Neural cell (in vitro differentiated cells): Measurements from ENCODE around the gene ADD2. TPM values are rescaled to one million over a fixed set of nuclear protein-coding genes. Genes with fewer than 3 reads are reported as not detected.

Experiments
- H2AFZ ChIP-seq: fragments of 200-600, 300-800 bp; sonication (generic), shearing (Covaris generic); 2 replicates; pipeline ENCODE4 v1.6.0; 2014; ENCODE audit warnings: low read depth, mild to moderate bottlenecking, antibody characterized with exemption, low read length, moderate library complexity
- H3F3A ChIP-seq: fragments of 200-600 bp; shearing (Covaris generic); 2 replicates; pipeline ENCODE4 v1.6.1; 2016; ENCODE audit warnings: mild to moderate bottlenecking, moderate library complexity, mixed read lengths, antibody characterized with exemption, low read length; ENCODE audit not compliant: insufficient read depth, poor library complexity, severe bottlenecking
- H3K27ac ChIP-seq: fragments of 200-600, 300-800 bp; sonication (generic), shearing (Covaris generic); 2 replicates; pipeline ENCODE4 v1.5.1; 2014; ENCODE audit warnings: mild to moderate bottlenecking, low read length, moderate library complexity
- H3K27me3 ChIP-seq: fragments of 300-800, 200-600 bp; sonication (generic), shearing (Covaris generic); 2 replicates; pipeline ENCODE4 v1.6.0; 2014; ENCODE audit warnings: mild to moderate bottlenecking, low read depth, low read length, moderate library complexity; ENCODE audit not compliant: insufficient read depth
- H3K36me3 ChIP-seq: fragments of 300-800, 200-600 bp; sonication (generic), shearing (Covaris generic); 2 replicates; pipeline ENCODE4 v1.5.1; 2014; ENCODE audit warnings: mild to moderate bottlenecking, antibody characterized with exemption, low read length, moderate library complexity; ENCODE audit not compliant: insufficient read depth
- H3K4me2 ChIP-seq: fragments of 300-800, 200-600 bp; sonication (generic), shearing (Covaris generic); 2 replicates; pipeline ENCODE4 v1.6.0; 2014; ENCODE audit warnings: mild to moderate bottlenecking, low read length
- H3K4me3 ChIP-seq: fragments of 300-800, 200-600 bp; sonication (generic), shearing (Covaris generic); 2 replicates; pipeline ENCODE4 v1.5.1; 2014; ENCODE audit warnings: mild to moderate bottlenecking, low read length, moderate library complexity
- H3K79me2 ChIP-seq: fragments of 200-600 bp; shearing (Covaris generic); replicated peaks from 2 replicates; pipeline ENCODE4 v1.6.0; 2014; ENCODE audit warnings: mild to moderate bottlenecking, low read length, moderate library complexity; ENCODE audit not compliant: insufficient read depth
- H3K9ac ChIP-seq: fragments of 300-800, 200-600 bp; sonication (generic), shearing (Covaris generic); 2 replicates; pipeline ENCODE4 v1.6.1; 2016; ENCODE audit warnings: mild to moderate bottlenecking, low read length, mixed read lengths
- H3K9me2 ChIP-seq: fragments of 200-600 bp; shearing (Covaris generic); 2 replicates; pipeline ENCODE4 v1.6.1; 2016; ENCODE audit warnings: mild to moderate bottlenecking, low read length, mixed read lengths; ENCODE audit not compliant: insufficient read depth
- H3K9me3 ChIP-seq: fragments of 200-600, 300-800 bp; sonication (generic), shearing (Covaris generic); 2 replicates; pipeline ENCODE4 v1.6.1; 2016; ENCODE audit warnings: mild to moderate bottlenecking, mixed run types, low read length, moderate library complexity, mixed read lengths
- H4K20me1 ChIP-seq: fragments of 200-600 bp; shearing (Covaris generic); 2 replicates; pipeline ENCODE4 v1.6.1; 2016; ENCODE audit warnings: mild to moderate bottlenecking, mixed run types; ENCODE audit not compliant: insufficient read depth
- CTCF ChIP-seq: fragments of 450-650 bp; IDR thresholded peaks from 2 replicates; pipeline ENCODE4 v1.5.1; 2014; ENCODE audit warnings: antibody characterized with exemption, mild to moderate bottlenecking, moderate library complexity; ENCODE audit not compliant: poor library complexity, severe bottlenecking
- EP300 ChIP-seq: fragments of 450-650 bp; conservative IDR thresholded peaks from 2 replicates; pipeline ENCODE4 v1.6.1; 2014; ENCODE audit warnings: antibody characterized with exemption, mild to moderate bottlenecking, moderate library complexity; ENCODE audit not compliant: poor library complexity, severe bottlenecking
- EZH2 ChIP-seq: fragments of 200-600, 300-800 bp; shearing (Covaris generic), sonication (generic); IDR thresholded peaks from 2 replicates; pipeline ENCODE4 v1.6.1; 2014; ENCODE audit warnings: antibody characterized with exemption, low read length, borderline replicate concordance, mild to moderate bottlenecking; ENCODE audit not compliant: insufficient read depth, poor library complexity, severe bottlenecking
- MXI1 ChIP-seq: fragments of 450-650 bp; conservative IDR thresholded peaks from 2 replicates; pipeline ENCODE4 v1.6.1; 2014; ENCODE audit warnings: antibody characterized with exemption, mild to moderate bottlenecking; ENCODE audit not compliant: poor library complexity, severe bottlenecking
- POLR2AphosphoS5 ChIP-seq: IDR thresholded peaks from 2 replicates; pipeline ENCODE4 v1.6.1; 2012
- RAD21 ChIP-seq: fragments of 450-650 bp; conservative IDR thresholded peaks from 2 replicates; pipeline ENCODE4 v1.6.1; 2014; ENCODE audit warnings: antibody characterized with exemption, mild to moderate bottlenecking, moderate library complexity
- REST ChIP-seq: IDR thresholded peaks from 2 replicates; pipeline ENCODE4 v1.6.1; 2012; ENCODE audit warnings: borderline replicate concordance
- SMC3 ChIP-seq: fragments of 450-650 bp; conservative IDR thresholded peaks from 2 replicates; pipeline ENCODE4 v1.6.1; 2014; ENCODE audit warnings: antibody characterized with exemption, mild to moderate bottlenecking, moderate library complexity; ENCODE audit not compliant: poor library complexity
- TAF1 ChIP-seq: IDR thresholded peaks from 2 replicates; pipeline ENCODE4 v1.6.1; 2012; ENCODE audit warnings: low read depth
- polyA plus RNA-seq: library from polyadenylated mRNA; depleted of rRNA; stranded (reverse); fragments of >200 nt; gene quantifications from 2 replicates; pipeline ENCODE4 v1.2.3, GENCODE V29; 2014

ADD2 gene
- polyA plus RNA-seq, 1 donor from 2014 or later: 52.5 TPM

- Histone ChIP-seq H3K4me2 (no peak overlapping the region), H3K9me3 (peaks cover 6% of the 10 kb centered on the region), H3K9ac (no peak overlapping the region), H3F3A (no peaks in the 10 kb centered on the region), H3K79me2 (no peaks in the 10 kb centered on the region), H3K4me3 (no peak overlapping the region), H4K20me1 (no peaks in the 10 kb centered on the region), H3K36me3 (no peaks in the 10 kb centered on the region), H3K27me3 (no peaks in the 10 kb centered on the region), H3K27ac (no peak overlapping the region), H3K9me2 (no peaks in the 10 kb centered on the region), H2AFZ (no peak overlapping the region)
- TF ChIP-seq RAD21: no peak
- TF ChIP-seq POLR2AphosphoS5: no peak
- no peak for TF ChIP-seq REST
- TF ChIP-seq EP300: no peak
- TF ChIP-seq MXI1: no peak
- no peak for TF ChIP-seq SMC3
- no peak for TF ChIP-seq CTCF
- TF ChIP-seq TAF1: no peak
- no peak for TF ChIP-seq EZH2
Measured at GRCh38 chr2:70638561-70638960, 129.4 kb downstream of the ADD2 start.

GRCh38 chr2:70633508-70633907 is 134.5 kb downstream of the ADD2 start:
- H3K79me2 ChIP-seq: no peaks in the 10 kb centered on the region
- H2AFZ ChIP-seq: no peak overlapping the region
- TF ChIP-seq SMC3 (no peak), REST (no peak), CTCF (no peak), POLR2AphosphoS5 (no peak), TAF1 (no peak), EP300 (no peak), MXI1 (no peak), RAD21 (no peak), EZH2 (no peak)
- H3F3A ChIP-seq: no peaks in the 10 kb centered on the region
- no peaks in the 10 kb centered on the region for H4K20me1 ChIP-seq
- H3K9me3 ChIP-seq: peaks cover 6% of the 10 kb centered on the region
- no peak overlapping the region for H3K27ac ChIP-seq
- H3K9me2 ChIP-seq: no peaks in the 10 kb centered on the region
- H3K36me3 ChIP-seq: no peaks in the 10 kb centered on the region
- H3K4me3 ChIP-seq: no peak overlapping the region
- no peak overlapping the region for H3K4me2 ChIP-seq
- H3K27me3 ChIP-seq: no peaks in the 10 kb centered on the region
- H3K9ac ChIP-seq: no peak overlapping the region
